Measurements from ENCODE around the gene KIF3C.
"Not testable (repeated sequence)": the region's sequence is repeated elsewhere in the genome, so short reads cannot be mapped to it uniquely, and the experiment has no call there.

KIF3C gene

DNA sequence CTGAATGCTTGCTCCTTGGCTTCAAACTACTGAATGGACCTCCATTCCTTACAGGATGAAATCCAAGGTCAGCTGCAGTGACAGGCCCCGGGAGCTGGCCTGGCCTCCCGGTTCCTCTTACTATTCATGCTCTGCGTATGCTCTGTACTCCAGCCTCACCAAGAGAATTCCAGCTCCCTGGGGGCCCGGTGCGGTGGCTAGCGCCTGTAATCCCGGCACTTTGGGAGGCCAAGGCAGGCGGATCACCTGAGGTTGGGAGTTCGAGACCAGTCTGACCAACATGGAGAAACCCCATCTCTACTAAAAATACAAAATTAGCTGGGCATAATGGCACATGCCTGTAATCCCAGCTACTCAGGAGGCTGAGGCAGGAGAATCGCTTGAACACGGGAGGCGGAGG, 23.7 kb downstream of the KIF3C start:
- not testable (repeated sequence) for DNase-seq

DNA sequence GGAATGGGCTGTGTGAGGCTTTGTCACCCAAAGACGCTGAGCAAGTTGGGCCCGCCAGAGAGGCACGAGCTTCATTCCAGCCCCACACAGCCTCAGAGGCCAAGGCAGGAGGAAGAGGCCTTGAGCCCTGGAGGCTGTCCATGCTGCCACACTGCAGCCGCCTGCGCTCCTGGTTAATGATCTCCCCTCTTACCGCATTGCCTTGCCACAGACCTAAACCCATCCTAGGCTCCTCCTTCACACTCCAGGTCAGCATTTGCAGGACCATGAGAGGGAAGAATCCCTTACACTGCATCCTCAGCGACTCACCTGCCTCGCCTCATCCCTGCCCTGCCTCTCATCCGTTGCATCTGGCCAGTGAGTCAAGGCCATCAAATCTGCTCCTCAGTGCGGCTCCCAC, 24.6 kb downstream of the KIF3C start:
- no peak for DNase-seq

DNA sequence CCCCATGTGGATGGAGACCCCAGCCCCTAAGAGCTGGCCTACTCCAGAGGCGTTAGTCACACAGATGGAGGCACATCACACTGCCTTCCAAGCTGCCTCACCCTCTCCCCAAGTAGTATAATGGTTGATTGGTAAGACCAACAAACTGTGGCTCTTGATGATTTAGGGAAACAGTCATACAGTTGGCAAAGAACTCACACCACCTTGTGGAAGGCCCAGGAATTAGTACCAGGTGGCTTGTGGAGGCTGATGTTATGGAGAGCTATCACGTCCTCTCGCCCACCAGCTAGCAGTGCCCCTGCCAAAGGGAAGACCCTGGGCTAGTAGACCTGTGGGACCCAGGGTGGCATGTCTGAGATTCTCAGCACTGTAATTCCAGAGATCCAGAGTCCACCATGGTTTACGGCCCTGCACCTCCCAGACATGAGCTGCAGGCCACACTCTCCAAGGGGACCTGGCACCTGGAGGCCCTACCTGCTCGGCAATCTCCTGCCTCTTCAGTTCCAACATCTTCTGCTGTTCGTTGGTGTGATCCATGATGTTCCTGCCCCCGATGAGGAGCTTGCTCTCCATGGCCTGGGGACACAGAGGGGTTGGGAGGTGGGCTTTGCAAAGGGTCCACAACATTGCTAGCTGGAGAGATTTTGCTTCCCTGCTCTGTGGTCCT, 26.3 kb downstream of the KIF3C start:
- no peak for DNase-seq

DNA sequence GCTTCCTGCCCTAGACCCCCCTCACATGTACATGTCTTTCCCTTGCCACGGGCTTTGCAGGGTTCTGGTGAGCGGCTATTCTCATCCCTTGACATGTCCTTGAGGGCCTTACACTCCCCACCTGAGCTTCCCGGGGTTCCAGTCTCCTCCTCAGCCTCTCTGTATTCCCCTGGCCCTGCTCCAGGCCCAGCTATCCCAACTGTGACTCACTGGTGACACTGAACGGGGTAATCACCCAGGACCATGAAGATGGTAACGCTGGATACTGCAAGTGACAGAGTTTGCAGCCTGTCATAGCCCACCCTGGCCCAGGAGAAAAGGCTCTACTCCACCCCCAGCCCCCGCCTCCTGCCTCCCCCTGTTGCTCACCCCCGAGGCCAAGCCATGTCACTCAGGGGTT, 27.3 kb downstream of the KIF3C start:
- DNase-seq: no peak

DNA sequence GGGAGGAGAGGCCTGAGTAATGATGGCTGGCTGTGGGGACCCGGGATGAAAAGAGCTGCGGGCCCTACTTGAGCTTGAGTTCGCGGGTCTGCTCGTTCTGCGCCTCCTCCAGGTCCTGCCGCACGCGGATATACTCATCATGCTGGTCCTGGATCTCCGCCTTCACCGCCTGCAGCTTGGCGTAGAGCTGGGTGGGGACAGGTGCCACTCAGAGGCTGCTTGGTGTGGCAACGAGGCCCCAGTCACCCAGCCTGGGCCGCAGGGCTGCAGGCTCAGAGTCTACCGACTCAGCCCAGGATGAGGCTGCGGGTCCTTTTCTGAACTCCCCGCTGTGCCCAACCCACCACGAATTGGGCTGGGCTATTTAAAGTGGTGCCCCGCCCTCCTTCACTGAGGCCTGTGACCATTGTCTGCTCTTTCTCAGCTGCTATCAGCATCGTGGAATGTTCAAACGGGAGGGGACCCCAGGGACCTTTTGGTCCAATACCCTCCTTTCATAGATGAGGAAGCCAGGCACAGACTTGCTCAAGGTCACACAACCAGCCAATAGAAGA, 28.0 kb downstream of the KIF3C start:
- DNase-seq: peak in 1 of 3 experiments; percentile 35

DNA sequence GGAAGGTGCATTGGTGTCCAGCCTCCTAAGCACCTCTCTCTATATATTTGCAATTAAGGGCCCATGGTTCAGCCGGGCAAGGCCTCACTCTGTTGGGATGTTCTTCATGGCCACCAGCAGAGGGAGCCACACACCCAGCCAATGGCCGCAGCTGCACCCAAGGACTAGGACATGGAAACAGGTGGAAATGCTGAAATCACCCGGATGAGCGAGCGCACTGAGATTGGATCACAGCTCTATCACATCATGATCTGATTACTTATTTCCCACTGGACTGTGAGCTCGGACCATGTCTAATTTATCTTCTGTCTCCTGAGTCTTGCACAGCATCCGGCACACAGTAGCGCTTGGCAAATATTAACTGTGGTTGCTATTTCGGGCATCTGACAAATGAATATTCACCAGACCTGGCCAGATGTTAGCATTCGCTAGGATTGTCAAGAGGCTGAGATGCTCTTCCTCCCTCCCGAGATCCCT, 31.2 kb downstream of the KIF3C start:
- DNase-seq: peak; percentile 68 to 87 (median 83)

DNA sequence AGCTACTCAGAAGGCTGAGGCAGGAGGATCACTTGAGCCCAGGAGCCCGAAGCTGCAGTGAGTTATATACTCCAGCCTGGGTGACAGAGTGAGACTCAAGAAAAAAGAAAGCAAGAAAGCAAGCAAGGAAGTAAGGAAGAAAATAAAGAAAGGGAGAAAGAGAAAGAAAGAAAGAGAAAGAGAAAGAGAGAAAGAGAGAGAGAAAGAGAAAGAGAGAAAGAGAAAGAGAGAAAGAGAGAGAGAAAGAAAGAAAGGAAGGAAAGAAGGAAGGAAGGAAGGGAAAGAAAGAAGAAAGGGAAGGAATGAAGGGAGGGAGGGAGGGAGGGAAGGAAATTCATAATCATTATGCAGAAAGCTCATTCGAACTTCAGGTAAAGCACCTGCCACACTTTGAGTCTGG, 33.9 kb downstream of the KIF3C start:
- DNase-seq: no peak

DNA sequence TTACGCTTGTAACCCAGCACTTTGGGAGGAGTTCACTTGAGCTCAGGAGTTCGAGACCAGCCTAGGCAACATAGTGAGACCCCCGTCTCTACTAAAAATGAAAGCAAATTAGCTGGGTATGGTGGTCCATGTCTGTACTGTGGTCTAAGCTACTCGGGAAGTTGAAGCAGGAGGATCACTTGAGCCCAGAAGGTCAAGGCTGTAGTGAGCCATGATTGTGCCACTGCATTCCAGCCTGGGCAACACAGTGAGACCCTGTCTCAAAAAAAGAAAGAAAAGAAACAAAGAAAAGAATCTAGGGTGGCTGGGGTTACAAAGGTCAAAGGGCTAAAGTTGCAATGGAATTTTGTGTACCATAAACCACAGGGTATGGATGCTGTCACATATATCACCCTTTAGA, 41.3 kb downstream of the KIF3C start:
- DNase-seq: no peak

DNA sequence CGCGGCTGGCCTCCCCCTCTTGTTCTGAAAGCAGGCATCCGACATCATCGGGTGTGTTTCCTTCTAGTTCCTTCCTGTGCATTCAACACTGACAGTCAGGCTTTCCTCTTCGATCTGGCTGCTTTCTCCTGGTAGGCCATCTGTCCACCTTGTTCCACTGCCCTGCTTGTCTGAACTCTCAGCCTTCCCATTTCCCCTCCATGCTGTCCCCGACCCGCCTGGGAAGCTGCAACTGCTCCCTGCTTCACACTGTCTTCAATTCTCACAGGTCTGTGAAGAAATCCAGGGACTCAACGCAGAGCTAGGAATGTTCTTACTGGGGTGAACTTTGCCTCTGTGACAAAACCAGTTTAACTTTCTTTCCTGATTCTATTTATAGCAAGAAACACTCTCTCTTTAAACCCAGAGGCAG, 43.0 kb downstream of the KIF3C start:
- no peak for DNase-seq

DNA sequence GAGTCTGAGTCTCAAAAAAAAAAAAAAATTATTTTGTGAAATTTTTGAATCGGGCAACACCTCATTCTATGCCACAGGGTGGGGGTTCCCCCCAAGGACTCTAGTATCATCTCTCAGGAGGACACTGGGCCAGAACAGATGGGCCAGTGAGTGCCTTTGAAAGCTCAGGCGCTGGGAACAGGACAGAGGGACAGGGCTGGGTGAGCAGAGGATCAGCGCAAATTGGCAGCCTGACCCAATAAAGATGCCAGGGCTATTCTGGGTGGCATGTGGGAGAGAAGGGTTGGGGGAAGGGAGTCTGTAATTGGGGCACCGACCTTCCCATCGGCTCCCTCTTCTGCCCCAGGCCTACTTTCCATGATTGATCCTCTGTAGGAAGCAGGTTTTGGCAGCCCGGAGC, 44.0 kb downstream of the KIF3C start:
- DNase-seq: no peak

DNA sequence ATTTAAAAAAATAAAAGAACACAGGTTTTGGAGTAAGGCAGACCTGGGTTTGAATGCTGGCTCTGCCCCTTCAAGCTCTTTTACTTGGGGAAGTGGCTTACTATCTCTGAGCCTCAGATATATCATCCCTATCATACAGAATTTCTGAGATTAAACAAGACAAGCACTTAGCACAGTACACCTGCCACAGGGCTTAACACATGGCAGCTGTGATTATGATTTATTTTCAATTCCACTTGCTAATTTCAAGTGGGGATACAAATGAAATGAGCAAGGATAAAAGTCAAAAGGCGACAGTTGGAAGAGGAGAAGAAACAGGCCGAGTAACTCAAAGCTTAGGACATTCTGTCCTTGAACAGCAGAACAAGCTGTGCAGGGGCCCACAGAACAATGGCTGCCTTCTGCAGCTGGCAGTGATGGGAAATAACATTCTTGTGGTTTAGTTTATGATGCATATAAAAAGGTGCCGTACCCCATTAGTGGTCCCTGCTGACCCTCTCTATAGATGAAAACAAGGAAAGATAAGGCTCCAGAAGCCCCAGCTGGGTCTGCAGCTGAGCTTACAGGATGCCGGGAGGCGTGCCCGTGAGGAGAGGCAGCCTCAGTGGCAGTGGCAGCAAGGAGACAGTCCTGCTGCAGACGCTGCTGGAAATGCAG, 45.3 kb downstream of the KIF3C start:
- DNase-seq: peak in 1 of 3 experiments; percentile 81

DNA sequence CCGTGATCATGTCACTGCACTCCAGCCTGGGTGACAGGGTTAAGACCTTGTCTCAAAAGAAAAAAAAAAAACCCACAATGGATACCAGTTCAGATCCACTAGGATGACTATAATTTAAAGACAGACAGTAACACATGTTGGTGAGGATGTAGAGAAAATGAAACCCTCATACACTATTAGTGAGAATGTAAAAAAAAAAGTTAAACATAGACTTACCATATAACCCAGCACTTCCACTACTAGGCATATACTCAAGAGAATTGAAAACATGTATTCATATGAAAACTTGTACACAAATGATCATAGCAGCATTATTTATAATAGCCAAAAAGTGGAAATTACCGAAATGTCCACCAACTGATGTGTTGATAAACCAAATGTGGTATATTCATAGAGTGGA, 48.7 kb downstream of the KIF3C start:
- DNase-seq: no peak

DNA sequence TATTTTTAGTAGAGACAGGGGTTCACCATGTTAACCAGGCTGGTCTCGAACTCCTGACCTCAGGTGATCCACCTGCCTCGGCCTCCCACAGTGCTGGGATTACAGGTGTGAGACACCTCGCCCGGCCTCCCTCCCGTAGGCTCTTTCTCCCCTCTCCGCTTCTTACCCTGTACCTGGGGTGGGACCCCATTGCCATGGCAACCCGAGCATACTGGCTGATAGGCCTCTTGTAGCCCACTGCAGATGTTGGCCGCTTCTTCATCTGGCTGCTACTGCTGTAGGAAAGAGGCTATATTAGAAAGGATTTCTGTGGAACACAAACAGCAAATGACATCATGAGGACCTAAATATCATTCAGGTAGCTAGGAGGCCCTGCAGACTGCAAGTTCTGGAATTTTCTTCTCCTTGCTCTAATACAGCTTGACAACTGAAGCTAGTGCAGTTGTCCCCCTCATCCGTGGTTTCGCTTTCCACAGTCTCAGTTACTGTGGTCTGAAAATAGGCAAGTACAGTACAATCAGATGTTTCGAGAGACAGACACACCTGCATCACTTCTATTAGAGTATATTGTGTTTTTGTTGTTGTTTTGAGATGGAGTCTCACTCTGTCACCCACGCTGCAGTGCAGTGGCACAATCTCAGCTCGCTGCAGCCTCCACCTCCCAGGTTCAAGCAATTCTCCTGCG, 52.4 kb downstream of the KIF3C start:
- DNase-seq: no peak

DNA sequence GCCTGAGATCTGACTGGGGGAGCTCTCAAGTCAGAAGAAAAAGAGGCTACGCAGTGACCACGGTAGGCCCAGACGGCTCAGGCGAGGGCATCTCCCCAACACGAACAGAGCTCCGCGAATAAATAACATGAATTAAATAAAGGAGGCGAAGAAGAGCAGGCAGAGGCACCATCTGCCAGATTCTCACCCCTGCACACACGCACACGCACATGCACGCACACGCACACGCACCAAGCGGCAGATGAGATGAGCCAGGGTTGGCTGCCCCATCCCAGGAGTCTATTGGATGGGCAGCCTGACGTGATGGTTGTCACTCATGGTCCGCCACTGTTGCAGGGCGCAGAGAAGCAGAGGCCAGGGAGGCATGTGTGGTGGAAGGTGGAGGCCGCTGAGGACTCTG, 53.6 kb downstream of the KIF3C start:
- no peak for DNase-seq

DNA sequence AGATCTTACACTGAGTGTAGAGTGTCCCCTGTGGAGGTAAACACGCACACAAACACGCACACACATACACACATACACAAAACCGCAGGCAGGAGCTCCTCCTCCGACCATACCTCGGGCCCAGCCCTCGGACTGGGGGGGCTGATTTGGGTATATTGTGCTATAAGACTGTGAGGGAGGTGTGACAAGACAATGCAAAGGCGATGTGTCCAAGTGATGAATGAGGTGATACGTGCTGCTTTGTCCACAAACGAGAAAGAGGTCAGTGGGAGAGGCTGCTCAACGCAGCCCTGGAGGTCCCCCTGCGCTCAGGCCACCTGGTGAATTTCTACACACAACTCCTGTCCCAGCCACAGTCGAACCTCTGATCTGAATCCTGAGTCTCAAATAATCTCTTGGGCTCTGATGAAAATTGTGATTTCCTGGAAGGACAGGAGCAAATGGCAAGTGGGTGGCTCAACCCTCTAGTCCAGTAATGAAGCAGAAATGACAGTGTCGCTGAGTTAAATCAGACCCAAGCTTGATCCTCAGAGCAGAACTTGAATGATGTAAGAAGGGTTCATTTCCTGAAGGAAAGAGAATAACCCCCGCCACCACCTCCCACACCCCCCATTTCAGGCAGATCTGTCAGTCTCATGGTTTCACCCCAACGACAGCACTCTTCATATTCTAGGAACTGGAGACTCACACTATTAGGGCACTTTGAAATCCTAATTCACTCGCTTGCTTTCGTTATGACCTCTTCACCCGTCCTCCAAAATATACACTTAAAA, 55.1 kb downstream of the KIF3C start:
- DNase-seq: no peak

DNA sequence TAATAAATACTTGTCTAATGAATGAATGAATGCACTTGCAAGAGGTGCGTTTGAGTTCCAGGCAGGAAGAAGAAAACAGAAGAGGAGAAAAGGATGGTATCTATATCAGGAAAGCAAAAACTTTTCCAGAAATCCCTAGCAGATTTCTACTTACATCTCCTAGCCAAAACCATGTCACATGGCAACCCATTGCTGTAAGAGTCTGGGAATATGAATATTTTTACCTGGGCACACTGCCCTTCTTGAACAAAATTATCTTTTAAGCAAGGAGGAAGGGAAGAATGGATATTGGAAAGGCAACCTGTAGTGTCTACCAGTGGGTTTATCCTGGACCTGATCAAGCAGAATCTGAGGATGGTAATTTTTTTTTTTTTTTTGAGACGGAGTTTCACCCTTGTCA, 59.8 kb downstream of the KIF3C start:
- DNase-seq: no peak

DNA sequence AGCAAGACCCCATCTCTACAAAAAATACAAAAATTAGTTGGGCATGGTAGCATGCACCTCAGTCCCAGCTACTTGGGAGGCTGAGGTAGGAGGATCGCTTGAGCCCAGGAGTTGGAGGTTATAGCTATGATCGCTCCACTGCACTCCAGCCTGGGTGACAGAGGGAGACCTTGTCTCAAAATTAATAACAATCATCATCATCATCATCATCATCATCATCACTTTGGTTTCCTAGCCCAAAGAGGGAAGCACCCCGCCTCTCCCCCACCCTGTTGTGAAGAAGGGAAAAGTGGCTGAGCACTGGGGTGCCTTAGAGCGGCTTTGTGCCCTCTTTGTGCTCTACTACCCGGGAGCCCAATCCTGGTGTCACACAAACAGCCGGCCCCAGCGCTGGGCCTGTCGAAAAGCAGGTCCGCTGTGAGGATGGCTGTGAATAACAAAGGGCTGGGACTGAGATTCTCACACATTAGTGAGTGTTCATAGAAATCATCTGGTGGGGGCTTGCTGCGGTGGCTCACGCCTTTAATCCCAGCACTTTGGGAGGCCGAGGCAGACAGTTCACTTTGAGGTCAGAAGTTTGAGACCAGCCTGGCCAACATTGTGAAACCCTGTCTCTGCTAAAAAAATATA, 61.4 kb downstream of the KIF3C start:
- no peak for DNase-seq

DNA sequence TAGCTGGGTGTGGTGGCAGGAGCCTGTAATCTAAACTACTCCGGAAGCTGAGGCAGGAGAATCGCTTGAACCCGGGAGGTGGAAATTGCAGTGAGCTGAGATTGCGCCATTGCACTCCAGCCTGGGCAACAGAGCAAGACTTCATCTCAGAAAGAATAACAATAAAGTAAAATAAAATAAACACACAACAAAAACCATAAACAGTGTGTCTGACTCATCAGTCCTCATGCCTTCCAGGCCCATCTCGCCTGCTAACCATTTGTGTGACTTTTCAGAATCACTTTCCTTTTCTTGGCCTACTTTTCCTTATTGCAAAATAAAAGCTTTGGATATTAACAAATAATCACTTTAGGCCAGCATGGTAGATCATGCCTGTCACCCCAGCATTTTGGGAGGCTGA, 62.0 kb downstream of the KIF3C start:
- DNase-seq: no peak

DNA sequence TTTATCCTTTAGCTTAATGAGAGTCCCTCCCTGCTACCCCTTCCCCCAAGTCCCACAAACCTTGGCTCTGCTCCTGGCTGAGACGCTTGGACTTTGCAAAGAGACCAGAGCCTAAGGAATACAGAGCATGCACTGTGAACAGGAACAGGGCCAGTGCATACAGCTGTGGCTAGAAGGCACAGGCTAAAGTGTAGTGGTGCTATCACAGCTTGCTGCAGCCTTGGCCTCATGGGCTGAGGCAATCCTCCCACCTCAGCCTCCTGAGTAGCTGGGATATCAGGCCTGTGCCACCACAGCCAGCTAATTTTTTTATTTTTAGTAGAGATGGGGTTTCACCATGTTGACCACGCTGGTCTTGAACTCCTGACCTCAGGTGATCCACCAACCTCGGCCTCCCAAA, 64.5 kb downstream of the KIF3C start:
- DNase-seq: no peak

DNA sequence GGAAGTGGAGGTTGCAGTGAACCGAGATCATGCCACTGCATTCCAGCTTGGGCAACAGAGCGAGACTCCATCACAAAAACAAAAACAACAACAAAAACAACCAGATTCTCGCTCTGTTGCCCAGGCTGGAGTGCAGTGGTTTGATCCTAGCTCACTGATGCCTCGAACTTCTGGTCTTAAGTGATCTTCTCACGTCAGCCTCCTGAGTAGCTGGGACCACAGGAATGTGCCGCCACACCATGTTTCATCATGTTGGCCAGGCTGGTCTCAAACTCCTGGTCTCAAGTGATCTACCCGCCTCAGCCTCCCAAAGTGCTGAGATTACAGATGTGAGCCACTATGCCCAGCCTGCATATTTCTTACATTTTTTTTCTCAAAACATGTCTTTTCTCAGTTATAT, 64.9 kb downstream of the KIF3C start:
- not testable (repeated sequence) for DNase-seq

DNA sequence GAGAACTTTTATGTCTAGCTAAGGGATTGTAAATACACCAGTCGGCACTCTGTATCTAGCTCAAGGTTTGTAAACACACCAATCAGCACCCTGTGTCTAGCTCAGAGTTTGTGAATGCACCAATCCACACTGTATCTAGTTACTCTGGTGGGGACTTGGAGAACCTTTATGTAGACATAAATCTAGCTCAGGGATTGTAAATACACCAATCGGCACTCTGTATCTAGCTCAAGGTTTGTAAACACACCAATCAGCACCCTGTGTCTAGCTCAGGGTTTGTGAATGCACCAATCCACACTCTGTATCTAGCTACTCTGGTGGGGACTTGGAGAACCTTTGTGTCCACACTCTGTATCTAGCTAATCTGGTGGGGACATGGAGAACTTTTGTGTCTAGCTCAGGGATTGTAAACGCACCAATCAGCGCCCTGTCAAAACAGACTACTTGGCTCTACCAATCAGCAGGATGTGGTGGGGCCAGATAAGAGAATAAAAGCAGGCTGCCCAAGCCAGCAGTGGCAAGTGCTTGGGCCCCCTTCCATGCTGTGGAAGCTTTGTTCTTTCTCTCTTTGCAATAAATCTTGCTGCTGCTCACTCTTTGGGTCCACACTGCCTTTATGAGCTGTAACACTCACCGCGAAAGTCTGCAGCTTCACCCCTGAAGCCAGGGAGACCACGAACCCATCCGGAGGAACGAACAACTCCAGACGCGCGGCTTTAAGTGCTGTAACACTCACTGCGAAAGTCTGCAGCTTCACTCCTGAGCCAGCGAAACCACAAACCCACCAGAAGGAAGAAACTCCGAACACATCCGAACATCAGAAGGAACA, 66.1 kb downstream of the KIF3C start:
- DNase-seq: not testable (repeated sequence)

DNA sequence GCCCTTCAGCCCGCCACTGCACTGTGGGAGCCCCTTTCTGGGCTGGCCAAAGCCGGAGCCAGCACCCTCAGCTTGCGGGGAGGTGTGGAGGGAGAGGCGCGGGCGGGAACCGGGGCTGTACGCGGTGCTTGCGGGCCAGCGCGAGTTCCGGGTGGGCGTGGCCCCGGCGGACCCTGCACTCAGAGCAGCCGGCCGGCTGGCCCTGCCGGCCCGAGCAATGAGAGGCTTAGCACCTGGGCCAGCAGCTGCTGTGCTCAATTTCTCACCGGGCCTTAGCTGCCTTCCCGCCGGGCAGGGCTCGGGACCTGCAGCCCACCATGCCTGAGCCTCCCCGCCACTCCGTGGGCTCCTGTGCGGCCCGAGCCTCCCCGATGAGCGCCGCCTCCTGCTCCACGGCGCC, 66.9 kb downstream of the KIF3C start:
- not testable (repeated sequence) for DNase-seq
